ENCODE results near the gene NEFH.
"Not testable (repeated sequence)": the region's sequence is repeated elsewhere in the genome, so short reads cannot be mapped to it uniquely, and the experiment has no call there.

Gene NEFH

GRCh38 chr22:29479417-29480261, at the start of gene NEFH:
Gene NEFH (plus strand): TSS chr22:29480218. CDS start chr22:29480263, 45 bp downstream.
- DNase-seq = no peak

GRCh38 chr22:29431986-29432385, 48.0 kb upstream of the NEFH start:
- no peak for DNase-seq

- no peak for DNase-seq
Measured at GRCh38 chr22:29433856-29434255, 46.2 kb upstream of the NEFH start.

- no peak for DNase-seq
Measured at GRCh38 chr22:29434288-29434687, 45.7 kb upstream of the NEFH start.

GRCh38 chr22:29435236-29436136, 44.5 kb upstream of the NEFH start:
- no peak for DNase-seq

- not testable (repeated sequence) for DNase-seq
Measured at GRCh38 chr22:29438283-29438682, 41.7 kb upstream of the NEFH start, which contains the start of gene RFPL1. Gene RFPL1 (plus strand): TSS chr22:29438583.

GRCh38 chr22:29442976-29443375, 37.0 kb upstream of the NEFH start:
- no peak for DNase-seq

GRCh38 chr22:29443452-29443851, 36.6 kb upstream of the NEFH start:
- DNase-seq = no peak

- no peak for DNase-seq
Measured at GRCh38 chr22:29443861-29444792, 35.9 kb upstream of the NEFH start.

- no peak for DNase-seq
Measured at GRCh38 chr22:29445508-29445907, 34.5 kb upstream of the NEFH start.

- DNase-seq = no peak
Measured at GRCh38 chr22:29447906-29448305, 32.1 kb upstream of the NEFH start.

GRCh38 chr22:29449296-29449875, 30.6 kb upstream of the NEFH start:
- no peak for DNase-seq

GRCh38 chr22:29450222-29450621, 29.8 kb upstream of the NEFH start:
- no peak for DNase-seq

- no peak for DNase-seq
Measured at GRCh38 chr22:29451863-29452262, 28.2 kb upstream of the NEFH start.

- DNase-seq = no peak
Measured at GRCh38 chr22:29454276-29454675, 25.7 kb upstream of the NEFH start.

GRCh38 chr22:29456211-29456671, 23.8 kb upstream of the NEFH start:
- no peak for DNase-seq

GRCh38 chr22:29457730-29458129, 22.3 kb upstream of the NEFH start:
- DNase-seq = no peak

- DNase-seq = no peak
Measured at GRCh38 chr22:29458551-29458950, 21.5 kb upstream of the NEFH start.

GRCh38 chr22:29459773-29460172, 20.2 kb upstream of the NEFH start:
- DNase-seq = no peak

GRCh38 chr22:29461263-29461662, 18.8 kb upstream of the NEFH start:
- DNase-seq = no peak

- no peak for DNase-seq
Measured at GRCh38 chr22:29463629-29464028, 16.4 kb upstream of the NEFH start.

- DNase-seq = no peak
Measured at GRCh38 chr22:29464581-29464980, 15.4 kb upstream of the NEFH start.
